ENCODE measurements around the gene POLDIP2.

Gene POLDIP2, protein sequence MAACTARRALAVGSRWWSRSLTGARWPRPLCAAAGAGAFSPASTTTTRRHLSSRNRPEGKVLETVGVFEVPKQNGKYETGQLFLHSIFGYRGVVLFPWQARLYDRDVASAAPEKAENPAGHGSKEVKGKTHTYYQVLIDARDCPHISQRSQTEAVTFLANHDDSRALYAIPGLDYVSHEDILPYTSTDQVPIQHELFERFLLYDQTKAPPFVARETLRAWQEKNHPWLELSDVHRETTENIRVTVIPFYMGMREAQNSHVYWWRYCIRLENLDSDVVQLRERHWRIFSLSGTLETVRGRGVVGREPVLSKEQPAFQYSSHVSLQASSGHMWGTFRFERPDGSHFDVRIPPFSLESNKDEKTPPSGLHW

GRCh38 chr17:28357061-28357900, at the start of gene POLDIP2:
Gene POLDIP2 (minus strand): TSS chr17:28357527. CDS start chr17:28357448, 79 bp downstream.
- peak; percentile 93 to 94 for DNase-seq

- DNase-seq = no peak
These were observed 49.1 kb upstream of the POLDIP2 start for GRCh38 chr17:28406473-28406814.

DNA sequence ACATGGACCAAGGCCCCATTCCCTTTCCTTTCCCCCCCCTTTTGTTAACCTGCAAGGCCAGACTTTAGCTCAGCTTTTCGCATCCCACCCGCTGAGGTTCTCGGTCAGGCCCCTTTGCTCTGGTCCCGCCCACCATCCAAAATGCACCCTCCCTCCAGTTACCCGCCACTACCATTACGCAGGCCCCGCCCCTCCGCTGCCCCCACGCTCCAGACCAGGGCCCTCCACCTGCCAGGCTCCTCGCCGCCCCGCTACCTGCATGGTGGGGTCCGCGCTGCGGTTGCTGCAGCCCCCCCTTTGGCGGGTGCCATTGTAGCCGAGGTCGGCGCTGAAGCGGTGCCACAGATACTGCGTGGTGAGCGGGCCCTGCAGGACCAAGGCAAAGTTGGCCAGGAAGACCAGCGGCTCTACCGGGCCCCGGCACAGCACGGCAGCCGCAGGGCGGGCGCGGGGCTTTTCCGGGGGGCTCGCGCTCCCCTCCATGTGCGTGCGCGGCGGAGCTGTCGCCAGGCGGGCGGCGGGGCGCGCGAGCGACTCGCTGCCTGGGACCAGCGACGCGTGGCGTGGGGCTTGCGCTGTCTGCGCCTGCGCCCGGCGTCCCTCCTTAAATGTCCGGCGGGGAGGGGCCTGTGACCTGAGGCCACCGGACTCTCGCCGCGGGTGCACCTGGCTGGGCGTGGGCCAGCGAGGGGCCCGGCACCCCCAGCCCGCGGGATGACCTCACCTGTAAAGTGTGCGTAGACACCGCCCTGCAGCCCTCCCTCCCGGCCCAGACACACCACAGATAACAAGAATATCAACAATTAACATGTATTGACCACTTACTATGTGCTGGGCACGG, 48.5 kb upstream of the POLDIP2 start, which contains the start of gene SLC46A1:
Gene SLC46A1, minus strand, starts transcription at position 581 of the 841 bp plus-strand sequence. Its CDS starts 98 bp downstream, at position 483.
- DNase-seq = peak; percentile 48 to 65

- no peak for DNase-seq
These were observed 47.7 kb upstream of the POLDIP2 start for GRCh38 chr17:28404812-28405570.

- DNase-seq = no peak
These were observed 47.1 kb upstream of the POLDIP2 start for GRCh38 chr17:28404461-28404811.

GRCh38 chr17:28404007-28404406, 46.7 kb upstream of the POLDIP2 start:
- DNase-seq = no peak

GRCh38 chr17:28402844-28403243, 45.5 kb upstream of the POLDIP2 start:
- DNase-seq = no peak

DNA sequence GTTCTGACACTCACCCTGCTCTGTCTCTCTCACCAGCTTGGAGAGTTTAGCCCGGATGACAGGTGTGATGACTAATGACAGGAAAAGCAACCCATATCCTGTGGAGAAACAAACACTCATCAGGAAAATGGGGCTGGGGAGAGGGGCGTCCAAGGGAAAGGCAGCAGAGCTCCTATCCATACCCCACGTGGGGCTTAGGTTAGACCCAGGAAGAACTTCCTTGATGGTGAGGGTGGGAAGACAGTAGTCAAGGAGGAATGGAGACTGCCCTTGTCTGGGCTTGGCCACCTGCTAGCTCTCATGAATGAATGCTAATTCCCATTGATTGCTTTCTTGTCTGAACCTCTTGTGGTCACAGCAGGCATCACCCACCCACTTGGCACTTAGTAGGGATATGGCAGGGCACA, 44.9 kb upstream of the POLDIP2 start:
- no peak for DNase-seq

GRCh38 chr17:28399808-28400207, 42.5 kb upstream of the POLDIP2 start:
- DNase-seq = no peak

DNA sequence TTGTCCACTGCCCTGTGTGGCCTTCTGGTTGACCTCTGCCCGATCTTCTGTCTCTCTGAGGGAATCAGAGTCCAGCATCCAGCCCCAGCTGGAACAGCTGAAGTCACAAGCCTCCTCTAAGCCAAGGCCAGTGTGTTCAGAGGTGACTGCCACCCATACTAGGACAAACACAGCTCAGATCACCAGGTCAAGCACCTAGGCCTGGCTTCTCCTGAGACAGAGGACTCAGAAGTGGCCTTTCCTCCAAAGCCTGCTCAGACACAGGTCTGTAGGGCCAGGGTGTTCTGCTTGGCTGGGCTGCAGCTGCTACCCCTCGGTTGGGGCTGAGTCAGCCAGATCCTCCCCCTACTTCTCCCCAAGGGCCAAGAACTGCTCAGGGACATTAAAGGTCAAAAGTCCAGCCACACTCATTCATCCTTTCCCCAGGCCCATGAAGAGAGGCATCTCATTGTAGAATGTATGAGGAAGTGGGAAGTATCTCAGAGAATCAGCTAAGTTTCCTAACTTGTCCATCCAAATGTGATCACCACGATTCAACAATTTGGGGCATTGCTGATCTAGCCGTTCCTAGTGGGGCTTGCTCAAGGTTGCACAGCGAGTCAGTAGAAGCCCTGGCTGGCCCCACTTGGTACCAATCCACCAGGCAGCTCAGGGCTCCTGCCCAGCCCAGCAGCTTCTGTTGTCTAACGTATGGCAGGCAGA, 41.1 kb upstream of the POLDIP2 start:
- no peak for DNase-seq

DNA sequence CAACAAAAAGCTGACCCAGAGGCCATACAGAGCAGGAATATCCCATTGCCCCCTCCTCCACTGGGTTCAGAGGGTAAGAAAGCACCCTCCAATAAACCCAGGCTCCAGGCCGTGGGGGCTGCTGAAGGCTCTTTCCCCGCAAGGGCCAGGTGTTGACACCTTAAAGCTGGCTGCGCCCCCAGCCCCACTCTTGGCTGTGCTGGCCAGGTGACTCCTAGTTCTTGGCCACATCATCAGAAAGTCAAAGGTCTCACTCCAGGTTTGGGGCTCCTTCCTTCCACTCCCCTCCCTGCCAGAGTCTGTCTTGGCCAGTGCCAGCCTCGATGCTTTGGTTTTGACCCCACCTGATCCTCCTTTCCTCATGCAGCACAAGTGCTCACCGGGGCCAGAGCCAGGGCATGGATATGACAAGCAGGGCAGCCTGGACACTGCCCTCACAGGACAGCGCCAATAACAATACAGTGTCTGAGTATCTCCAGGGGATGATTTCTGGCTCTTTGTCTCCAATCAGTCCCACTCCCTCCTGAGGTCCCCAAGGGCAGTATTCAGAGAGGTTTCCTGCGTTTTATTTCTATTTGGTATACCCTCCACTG, 40.5 kb upstream of the POLDIP2 start:
- DNase-seq = no peak

DNA sequence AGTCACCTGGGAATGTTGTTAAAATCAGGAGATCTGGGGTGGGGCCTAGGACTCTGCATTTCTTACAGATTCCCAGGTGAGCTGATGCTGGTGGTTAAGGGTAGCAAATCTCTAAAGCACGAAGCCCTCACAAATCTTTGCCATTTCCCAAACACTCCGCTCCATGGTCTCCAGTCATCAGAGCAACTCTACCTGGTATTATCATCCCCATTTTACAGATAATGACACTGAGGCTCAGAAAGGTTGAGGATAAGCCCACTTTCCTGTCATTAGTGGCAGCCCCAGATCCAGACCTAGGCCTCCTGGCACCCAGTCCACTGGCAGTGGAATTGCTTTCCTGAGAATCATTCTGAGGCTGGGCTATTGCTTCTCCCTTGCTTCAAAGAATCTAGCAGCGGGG, 39.9 kb upstream of the POLDIP2 start:
- no peak for DNase-seq

DNA sequence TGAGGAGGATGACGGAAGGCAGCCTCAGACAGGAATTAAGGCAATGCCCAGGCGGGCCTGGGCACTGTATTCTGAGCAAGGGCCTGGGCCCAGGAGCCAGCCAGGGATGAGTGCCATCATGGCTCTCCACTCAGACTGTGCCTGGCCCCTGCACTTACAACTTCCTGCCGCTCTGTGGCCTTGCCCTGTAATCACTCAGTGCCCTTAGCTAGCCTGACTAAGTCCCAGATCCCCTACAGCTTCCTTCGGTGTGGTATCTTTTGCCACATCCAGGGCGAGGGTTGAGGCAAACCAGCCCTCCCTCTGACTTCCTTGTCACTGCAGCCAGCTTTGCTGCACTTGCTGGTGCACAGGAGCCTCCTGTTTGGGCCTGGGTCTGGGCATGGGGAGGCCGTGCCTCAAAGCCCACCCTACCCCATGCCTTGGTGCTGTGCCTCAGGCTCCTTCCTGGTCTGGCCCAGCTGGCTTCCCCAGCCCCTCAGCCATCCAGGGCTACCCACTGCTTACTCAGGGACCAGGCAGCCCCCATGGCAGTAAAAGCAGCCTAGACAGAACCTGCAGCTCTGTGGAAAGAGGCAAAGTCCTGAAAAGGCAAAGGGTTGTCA, 39.4 kb upstream of the POLDIP2 start:
- DNase-seq = no peak

GRCh38 chr17:28395968-28396367, 38.6 kb upstream of the POLDIP2 start:
- DNase-seq = no peak

DNA sequence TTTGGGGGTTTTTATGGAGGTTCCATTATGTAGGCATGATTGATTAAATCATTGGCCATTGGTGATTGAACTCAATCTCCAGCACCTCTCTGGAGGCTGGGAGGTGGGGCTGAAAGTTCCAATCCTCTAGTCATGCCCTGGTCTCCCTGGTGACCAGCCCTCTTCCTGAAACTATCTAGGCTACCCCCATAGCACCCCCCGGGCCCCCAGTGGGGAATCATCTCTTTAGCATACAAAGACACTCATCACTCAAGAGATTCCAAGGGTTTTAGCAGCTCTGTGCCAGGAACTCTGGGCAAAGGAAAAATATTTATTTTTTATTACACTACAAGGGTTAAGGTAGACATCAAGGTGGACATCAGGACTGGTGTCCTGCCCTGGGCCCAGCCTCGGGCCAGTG, 38.1 kb upstream of the POLDIP2 start:
- DNase-seq = no peak

DNA sequence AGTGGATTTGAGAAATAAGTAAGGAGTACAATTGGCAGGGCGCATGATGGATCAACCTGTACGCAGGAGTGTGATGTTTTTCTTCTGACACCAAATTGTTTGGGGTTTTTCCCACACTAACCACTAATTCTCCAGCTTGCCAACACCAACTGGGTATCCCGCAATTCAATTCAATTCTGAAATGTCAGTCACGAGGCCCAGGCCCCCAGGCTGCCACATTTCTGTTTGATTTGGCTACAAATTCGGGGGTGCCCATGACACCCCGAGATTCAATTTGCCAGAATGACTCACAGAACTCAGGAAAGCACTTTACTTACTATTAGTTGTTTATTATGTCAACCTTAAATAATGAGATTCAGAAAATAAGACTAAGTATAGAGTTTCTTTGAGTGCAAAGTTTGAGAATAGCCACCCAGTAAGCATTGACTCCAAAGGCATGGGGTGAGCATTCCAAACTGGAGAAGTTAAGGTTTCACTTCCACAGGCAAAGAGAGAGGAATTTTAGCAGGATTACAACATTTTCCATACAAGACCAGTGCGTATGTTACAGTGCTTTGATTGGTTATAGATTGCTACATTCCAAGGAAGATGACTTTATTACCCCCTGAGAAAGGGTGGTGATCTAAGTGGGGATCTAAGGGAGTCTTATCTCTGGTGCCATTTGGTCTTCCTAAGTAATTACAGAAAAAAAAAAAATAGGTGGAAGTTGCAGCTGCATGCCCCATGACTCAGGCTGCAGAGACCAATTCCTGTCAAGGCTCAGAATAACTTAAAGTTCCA, 37.2 kb upstream of the POLDIP2 start:
- no peak for DNase-seq

- no peak for DNase-seq
These were observed 35.2 kb upstream of the POLDIP2 start for GRCh38 chr17:28392491-28392890.

DNA sequence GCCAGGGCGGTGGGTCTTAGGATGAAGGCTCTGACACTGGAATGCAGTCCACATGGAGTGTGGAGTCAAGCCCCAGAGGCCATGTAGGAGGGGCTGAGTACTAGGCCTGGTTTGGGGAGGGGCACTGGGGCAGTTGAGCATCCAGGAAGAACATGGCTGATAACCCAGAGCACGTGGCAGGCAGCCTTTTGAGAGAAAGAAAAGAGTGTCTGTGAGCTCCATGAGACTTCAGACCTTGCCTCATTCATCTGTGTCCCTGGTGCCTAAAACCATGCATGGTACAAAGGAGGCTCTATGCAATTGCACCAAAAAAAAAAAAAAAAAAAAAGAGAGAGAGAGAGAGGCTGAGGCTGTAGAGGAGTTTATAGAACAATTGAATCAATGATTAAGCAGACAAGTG, 34.1 kb upstream of the POLDIP2 start:
- no peak for DNase-seq

GRCh38 chr17:28390984-28391383, 33.7 kb upstream of the POLDIP2 start:
- no peak for DNase-seq

GRCh38 chr17:28390563-28390962, 33.2 kb upstream of the POLDIP2 start:
- DNase-seq = no peak
